Esophagus muscularis mucosa (tissue), 4 donors: ENCODE measurements around the gene ASCL2.

ENCODE experiments used
- EP300 ChIP-seq: sonication (generic); formaldehyde crosslinking; IDR thresholded peaks from one replicate; pipeline ENCODE4 v1.6.1; 2017; ENCODE audit warnings: antibody characterized with exemption
- POLR2AphosphoS5 ChIP-seq, 2 donors: sonication (generic); formaldehyde crosslinking; IDR thresholded peaks; one replicate each; pipeline ENCODE4 v1.6.1; 2017; ENCODE audit warnings: antibody characterized with exemption in 2 of 2
- TF ChIP-seq, protein P1 (sequence below), 3 experiments: fragments of 200-600 bp in 2 of 3; fragments of 450-650 bp in 1 of 3; sonication (generic) in 2 of 3; IDR thresholded peaks; one replicate each; pipeline ENCODE4 v1.5.1; 2017 to 2019; ENCODE audit warnings: antibody characterized with exemption in 3 of 3, mild to moderate bottlenecking in 2 of 3, moderate library complexity in 1 of 3

DNA sequence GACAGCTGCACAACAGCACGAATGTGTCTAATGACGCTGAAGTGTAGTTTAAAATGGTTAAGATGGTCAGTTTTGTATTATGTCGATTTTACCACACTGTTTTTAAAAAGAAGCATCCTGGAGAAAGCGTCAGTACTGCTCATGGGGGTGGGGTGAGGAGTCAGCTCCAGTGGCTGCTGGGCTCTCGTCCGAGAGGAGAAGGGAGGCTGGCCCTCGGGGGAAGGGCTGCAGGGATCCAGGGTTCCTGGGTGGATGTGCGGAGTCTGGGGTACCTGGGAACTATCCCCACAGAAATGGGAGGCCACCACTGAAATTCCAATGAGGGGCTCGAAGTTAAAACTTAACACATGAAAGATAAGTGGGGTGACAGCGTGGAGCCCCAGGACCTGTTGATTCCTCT, 19.5 kb upstream of the ASCL2 start:
- TF ChIP-seq, protein P1, sequence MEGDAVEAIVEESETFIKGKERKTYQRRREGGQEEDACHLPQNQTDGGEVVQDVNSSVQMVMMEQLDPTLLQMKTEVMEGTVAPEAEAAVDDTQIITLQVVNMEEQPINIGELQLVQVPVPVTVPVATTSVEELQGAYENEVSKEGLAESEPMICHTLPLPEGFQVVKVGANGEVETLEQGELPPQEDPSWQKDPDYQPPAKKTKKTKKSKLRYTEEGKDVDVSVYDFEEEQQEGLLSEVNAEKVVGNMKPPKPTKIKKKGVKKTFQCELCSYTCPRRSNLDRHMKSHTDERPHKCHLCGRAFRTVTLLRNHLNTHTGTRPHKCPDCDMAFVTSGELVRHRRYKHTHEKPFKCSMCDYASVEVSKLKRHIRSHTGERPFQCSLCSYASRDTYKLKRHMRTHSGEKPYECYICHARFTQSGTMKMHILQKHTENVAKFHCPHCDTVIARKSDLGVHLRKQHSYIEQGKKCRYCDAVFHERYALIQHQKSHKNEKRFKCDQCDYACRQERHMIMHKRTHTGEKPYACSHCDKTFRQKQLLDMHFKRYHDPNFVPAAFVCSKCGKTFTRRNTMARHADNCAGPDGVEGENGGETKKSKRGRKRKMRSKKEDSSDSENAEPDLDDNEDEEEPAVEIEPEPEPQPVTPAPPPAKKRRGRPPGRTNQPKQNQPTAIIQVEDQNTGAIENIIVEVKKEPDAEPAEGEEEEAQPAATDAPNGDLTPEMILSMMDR (IDR thresholded peaks at IDR 0.05): no peak
- TF ChIP-seq EP300: no peak
- TF ChIP-seq POLR2AphosphoS5 (IDR thresholded peaks at IDR 0.05): no peak
